K562 (cell line): Measurements from ENCODE around the gene SNAI1. TPM values are rescaled to one million over a fixed set of nuclear protein-coding genes. Genes with fewer than 3 reads are reported as not detected.

Source experiments
- BRF1 ChIP-seq: IDR thresholded peaks from 3 replicates; pipeline ENCODE4 v1.6.1; 2011; ENCODE audit warnings: borderline replicate concordance, mild to moderate bottlenecking; ENCODE audit not compliant: insufficient read length; ENCODE audit errors: extremely low read depth
- CAMTA2 ChIP-seq: fragments of 250-450 bp; sonication (Bioruptor Pico); conservative IDR thresholded peaks from 2 replicates; pipeline ENCODE4 v1.5.1; 2022
- CHD1 ChIP-seq: fragments of 200-600 bp; sonication (generic); IDR thresholded peaks from one replicate; pipeline ENCODE4 v1.6.1; 2012; ENCODE audit warnings: mild to moderate bottlenecking, moderate library complexity, low read length, inconsistent platforms
- HDAC2 ChIP-seq: fragments of 450-650 bp; IDR thresholded peaks from 2 replicates; pipeline ENCODE4 v1.6.1; 2016; ENCODE audit warnings: mild to moderate bottlenecking
- JUND ChIP-seq, 2 experiments: IDR thresholded peaks; 2 replicates in 1 of 2; 3 replicates in 1 of 2; pipeline ENCODE4 v1.6.1; 2011; ENCODE audit warnings: borderline replicate concordance in 2 of 2, low read depth in 2 of 2, low read length in 2 of 2, improper control_type of control experiment in 1 of 2, missing biosample characterization in 1 of 2, missing genetic modification characterization in 1 of 2, missing genetic modification reagents in 1 of 2
- MTA1 ChIP-seq: fragments of 450-650 bp; IDR thresholded peaks from 2 replicates; pipeline ENCODE4 v1.6.1; 2017; ENCODE audit warnings: borderline replicate concordance
- NFE2 ChIP-seq: IDR thresholded peaks from 2 replicates; pipeline ENCODE4 v1.6.1; 2014; ENCODE audit warnings: antibody characterized with exemption, low read depth
- PTBP1 ChIP-seq: fragments of 200-400 bp; formaldehyde crosslinking; IDR thresholded peaks from 2 replicates; pipeline ENCODE4 v1.6.1; 2017; ENCODE audit warnings: low read depth, low read length
- RHOXF2B ChIP-seq: fragments of 250-450 bp; sonication (Bioruptor Pico); conservative IDR thresholded peaks from 2 replicates; pipeline ENCODE4 v1.5.1; 2021
- SMARCA5 ChIP-seq: fragments of 450-650 bp; IDR thresholded peaks from 2 replicates; pipeline ENCODE4 v1.6.1; 2016
- polyA plus RNA-seq, 8 experiments: library from polyadenylated mRNA; depleted of rRNA in 4 of 8; stranded (reverse) in 5 of 8; unstranded in 3 of 8; fragments of >200 nt; fragmentation: Nextera tagmentation in 2 of 8; fragmentation: Illumina TruSeq in 1 of 8; extraction: Ambion mirVana in 2 of 8; extraction: Trizol in 1 of 8; gene quantifications; 2 replicates each; pipeline versions ENCODE4 v1.2.1 to v1.2.3, GENCODE V29; 2011 to 2014; ENCODE audit warnings: inconsistent platforms in 1 of 8, missing spikeins in 1 of 8
- total RNA-seq, 7 experiments: library from RNA; depleted of rRNA in 6 of 7; stranded (reverse); fragments of >200 nt in 6 of 7; fragmentation: Illumina TruSeq in 2 of 7; extraction: Trizol in 2 of 7; gene quantifications; 2 replicates each; pipeline versions ENCODE4 v1.2.1 to v1.2.3, GENCODE V29; 2011 to 2021; ENCODE audit warnings: low replicate concordance in 1 of 7
- TF ChIP-seq, protein P1 (sequence below), 2 experiments: fragments of 200-800 bp in 1 of 2; sonication (Bioruptor generic) in 1 of 2; sonication (generic) in 1 of 2; formaldehyde crosslinking in 1 of 2; IDR thresholded peaks in 1 of 2; conservative IDR thresholded peaks in 1 of 2; 2 replicates each; pipeline versions ENCODE4 v1.5.0 to v1.6.1; 2016 to 2020; ENCODE audit warnings: missing compliant biosample characterization in 1 of 2, missing genetic modification characterization in 1 of 2, missing genetic modification reagents in 1 of 2
- TF ChIP-seq, protein P2 (sequence below): fragments of 200-800 bp; sonication (Bioruptor generic); IDR thresholded peaks from 2 replicates; pipeline ENCODE4 v1.6.1; 2017; ENCODE audit warnings: missing genetic modification characterization, missing compliant biosample characterization

SNAI1 gene
- total and polyA plus RNA-seq, 9 of the 15 experiments (the other 6 are each of a cell fraction or from before 2014, with no cell fraction given): 0.32 to 11.6 (median 2.0) TPM

DNA sequence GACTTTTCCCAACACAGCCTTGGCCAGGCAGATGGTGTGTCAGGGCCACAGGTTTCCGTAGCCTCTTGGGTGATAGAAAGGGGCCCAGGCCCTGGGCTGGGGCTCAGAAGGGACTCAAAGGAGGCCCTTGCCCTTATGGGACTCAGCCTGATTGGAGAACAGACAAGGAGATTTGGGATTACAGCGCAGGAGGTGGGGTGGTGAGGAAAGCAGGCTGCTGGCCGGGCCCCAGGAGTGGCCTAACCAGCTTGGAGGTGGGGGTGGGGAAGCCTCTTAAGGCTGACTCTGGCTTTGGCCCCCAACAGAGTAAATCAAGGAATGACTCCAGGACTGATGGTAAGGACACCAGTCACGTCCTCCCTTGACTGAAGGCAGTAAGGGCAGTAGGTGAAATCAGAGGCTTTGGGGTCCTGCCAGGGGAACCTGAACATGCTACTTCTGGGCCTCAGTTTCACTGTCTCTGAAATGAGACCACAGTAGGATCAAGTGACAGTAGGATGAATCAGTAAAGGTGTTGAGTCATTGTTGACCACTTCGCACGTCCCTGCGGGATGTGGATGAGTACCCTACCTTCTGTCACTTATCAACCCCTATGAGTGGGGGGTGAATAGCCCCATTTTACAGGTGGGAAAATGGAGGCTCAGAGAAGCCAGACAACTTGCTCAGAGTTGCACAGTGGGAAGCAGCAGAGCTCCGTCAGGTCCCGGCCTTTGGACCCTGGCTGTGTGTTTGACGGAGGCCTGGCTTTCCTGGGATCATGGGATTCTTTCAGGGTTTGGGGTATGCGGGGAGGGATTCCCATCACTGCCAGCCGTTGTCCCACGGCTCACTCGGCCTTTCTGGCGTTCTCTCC, 4.5 kb downstream of the SNAI1 start (continued):
- TF ChIP-seq PTBP1 (peak; percentile 83), RHOXF2B (CRISPR knock-in tag) (no peak), MTA1 (peak; percentile 29; the same call in 1 of the 2 replicates), JUND (IDR thresholded peaks at IDR 0.05; ENCODE audit: borderline replicate concordance, low read depth, low read length) (no peak), JUND (tag; IDR thresholded peaks at IDR 0.05; ENCODE audit: borderline replicate concordance, low read depth, low read length) (0 out of 3 replicates have a peak, but pooled peaks have one; percentile 47), SMARCA5 (peak; percentile 87; the same call in 1 of the 2 replicates), HDAC2 (peak; percentile 87), NFE2 (peak; percentile 51), CHD1 (no peak), CAMTA2 (CRISPR knock-in tag) (no peak), BRF1 (no peak)
- TF ChIP-seq, protein P1, sequence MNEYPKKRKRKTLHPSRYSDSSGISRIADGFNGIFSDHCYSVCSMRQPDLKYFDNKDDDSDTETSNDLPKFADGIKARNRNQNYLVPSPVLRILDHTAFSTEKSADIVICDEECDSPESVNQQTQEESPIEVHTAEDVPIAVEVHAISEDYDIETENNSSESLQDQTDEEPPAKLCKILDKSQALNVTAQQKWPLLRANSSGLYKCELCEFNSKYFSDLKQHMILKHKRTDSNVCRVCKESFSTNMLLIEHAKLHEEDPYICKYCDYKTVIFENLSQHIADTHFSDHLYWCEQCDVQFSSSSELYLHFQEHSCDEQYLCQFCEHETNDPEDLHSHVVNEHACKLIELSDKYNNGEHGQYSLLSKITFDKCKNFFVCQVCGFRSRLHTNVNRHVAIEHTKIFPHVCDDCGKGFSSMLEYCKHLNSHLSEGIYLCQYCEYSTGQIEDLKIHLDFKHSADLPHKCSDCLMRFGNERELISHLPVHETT (CRISPR knock-in tag; conservative IDR thresholded peaks at IDR 0.05 in 1 of 2, IDR thresholded peaks at IDR 0.05 in 1 of 2): no peak
- TF ChIP-seq, protein P2, sequence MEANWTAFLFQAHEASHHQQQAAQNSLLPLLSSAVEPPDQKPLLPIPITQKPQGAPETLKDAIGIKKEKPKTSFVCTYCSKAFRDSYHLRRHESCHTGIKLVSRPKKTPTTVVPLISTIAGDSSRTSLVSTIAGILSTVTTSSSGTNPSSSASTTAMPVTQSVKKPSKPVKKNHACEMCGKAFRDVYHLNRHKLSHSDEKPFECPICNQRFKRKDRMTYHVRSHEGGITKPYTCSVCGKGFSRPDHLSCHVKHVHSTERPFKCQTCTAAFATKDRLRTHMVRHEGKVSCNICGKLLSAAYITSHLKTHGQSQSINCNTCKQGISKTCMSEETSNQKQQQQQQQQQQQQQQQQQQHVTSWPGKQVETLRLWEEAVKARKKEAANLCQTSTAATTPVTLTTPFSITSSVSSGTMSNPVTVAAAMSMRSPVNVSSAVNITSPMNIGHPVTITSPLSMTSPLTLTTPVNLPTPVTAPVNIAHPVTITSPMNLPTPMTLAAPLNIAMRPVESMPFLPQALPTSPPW (CRISPR knock-in tag): 0 out of 2 replicates have a peak, but pooled peaks have one; percentile 16
